Fibroblast of lung (primary cell): ENCODE measurements around the gene TBL1XR1. TPM values are rescaled to one million over a fixed set of nuclear protein-coding genes. Genes with fewer than 3 reads are reported as not detected.
A peak's percentile ranks its signal among the peaks of the same experiment; 100 is the strongest.

Experiments
- DNase-seq, 2 donors: peaks; one replicate each; pipeline versions ENCODE4 v3.0.0 to v3.0.0-alpha.2; 2010; ENCODE audit warnings: low read depth in 2 of 2
- H2AFZ ChIP-seq: 2 replicates; pipeline ENCODE4 v1.5.1; 2012; ENCODE audit warnings: low read length, control low read depth, inconsistent platforms
- H3K27ac ChIP-seq: 2 replicates; pipeline ENCODE4 v1.5.1; 2011; ENCODE audit warnings: low read length, control low read depth; ENCODE audit not compliant: insufficient read depth
- H3K27me3 ChIP-seq: 2 replicates; pipeline ENCODE4 v1.5.1; 2011; ENCODE audit warnings: mild to moderate bottlenecking, low read length; ENCODE audit not compliant: control insufficient read depth, insufficient read depth
- H3K36me3 ChIP-seq: 2 replicates; pipeline ENCODE4 v1.5.1; 2011; ENCODE audit warnings: low read length; ENCODE audit not compliant: control insufficient read depth, insufficient read depth
- H3K4me1 ChIP-seq: 2 replicates; pipeline ENCODE4 v1.5.1; 2011; ENCODE audit warnings: low read length; ENCODE audit not compliant: control insufficient read depth, insufficient read depth; ENCODE audit errors: extremely low read depth
- H3K4me2 ChIP-seq: 2 replicates; pipeline ENCODE4 v1.5.1; 2011; ENCODE audit warnings: low read length, control low read depth; ENCODE audit not compliant: insufficient read depth; ENCODE audit errors: extremely low read depth
- H3K4me3 ChIP-seq, 4 experiments: fragments of 200-600 bp in 1 of 4; sonication (generic) in 1 of 4; replicated peaks in 1 of 4; 2 replicates each; pipeline ENCODE4 v1.5.1; 2011 to 2016; ENCODE audit warnings: low read length in 4 of 4, low read depth in 3 of 4, mild to moderate bottlenecking in 3 of 4, control low read depth in 2 of 4, inconsistent platforms in 1 of 4, mixed read lengths in 1 of 4; ENCODE audit not compliant: insufficient read depth in 1 of 4; ENCODE audit errors: control extremely low read depth in 1 of 4
- H3K79me2 ChIP-seq: 2 replicates; pipeline ENCODE4 v1.5.1; 2012; ENCODE audit warnings: mild to moderate bottlenecking, low read length, inconsistent platforms; ENCODE audit not compliant: control insufficient read depth, insufficient read depth
- H3K9ac ChIP-seq: 2 replicates; pipeline ENCODE4 v1.5.1; 2011; ENCODE audit warnings: mild to moderate bottlenecking, low read length, control low read depth; ENCODE audit not compliant: insufficient read depth
- H3K9me3 ChIP-seq: 2 replicates; pipeline ENCODE4 v1.5.1; 2012; ENCODE audit warnings: low read depth, low read length; ENCODE audit not compliant: control insufficient read depth, insufficient read depth
- H4K20me1 ChIP-seq: 2 replicates; pipeline ENCODE4 v1.5.1; 2011; ENCODE audit warnings: low read length; ENCODE audit not compliant: control insufficient read depth, insufficient read depth; ENCODE audit errors: extremely low read depth
- EZH2 ChIP-seq: IDR thresholded peaks from 2 replicates; pipeline ENCODE4 v1.5.1; 2012; ENCODE audit warnings: low read length, control low read depth, mild to moderate bottlenecking; ENCODE audit errors: missing control alignments
- polyA minus RNA-seq: library from RNA; depleted of rRNA, polyadenylated mRNA; stranded (reverse); fragments of >200 nt; gene quantifications from 2 replicates; pipeline ENCODE4 v1.2.3, GENCODE V29; 2011; ENCODE audit warnings: low replicate concordance
- polyA plus RNA-seq, 2 donors: library from polyadenylated mRNA; depleted of rRNA in 1 of 2; stranded (reverse) in 1 of 2; unstranded in 1 of 2; fragments of >200 nt; gene quantifications; 2 replicates each; pipeline ENCODE4 v1.2.1, GENCODE V29; 2011 to 2012; ENCODE audit warnings: missing spikeins in 1 of 2
- total RNA-seq: library from RNA; depleted of rRNA; stranded (reverse); fragments of >200 nt; gene quantifications from 2 replicates; pipeline ENCODE4 v1.2.1, GENCODE V29; 2014
- TF ChIP-seq, protein P1 (sequence below), 2 donors: IDR thresholded peaks in 1 of 2; conservative IDR thresholded peaks in 1 of 2; 1 replicate in 1 of 2; 2 replicates in 1 of 2; pipeline ENCODE4 v1.5.1; 2011 to 2012; ENCODE audit warnings: low read length in 2 of 2, control low read depth in 1 of 2, inconsistent platforms in 1 of 2, low read depth in 1 of 2, mild to moderate bottlenecking in 1 of 2

TBL1XR1 gene
- 369 and 505 TPM in 2 replicates for total RNA-seq
- 93.7 and 115 TPM in 2 replicates for polyA plus RNA-seq
- polyA plus RNA-seq (2012), result 76.6 and 84.8 TPM in 2 replicates
- polyA minus RNA-seq, result 211 TPM in 2 replicates

DNA sequence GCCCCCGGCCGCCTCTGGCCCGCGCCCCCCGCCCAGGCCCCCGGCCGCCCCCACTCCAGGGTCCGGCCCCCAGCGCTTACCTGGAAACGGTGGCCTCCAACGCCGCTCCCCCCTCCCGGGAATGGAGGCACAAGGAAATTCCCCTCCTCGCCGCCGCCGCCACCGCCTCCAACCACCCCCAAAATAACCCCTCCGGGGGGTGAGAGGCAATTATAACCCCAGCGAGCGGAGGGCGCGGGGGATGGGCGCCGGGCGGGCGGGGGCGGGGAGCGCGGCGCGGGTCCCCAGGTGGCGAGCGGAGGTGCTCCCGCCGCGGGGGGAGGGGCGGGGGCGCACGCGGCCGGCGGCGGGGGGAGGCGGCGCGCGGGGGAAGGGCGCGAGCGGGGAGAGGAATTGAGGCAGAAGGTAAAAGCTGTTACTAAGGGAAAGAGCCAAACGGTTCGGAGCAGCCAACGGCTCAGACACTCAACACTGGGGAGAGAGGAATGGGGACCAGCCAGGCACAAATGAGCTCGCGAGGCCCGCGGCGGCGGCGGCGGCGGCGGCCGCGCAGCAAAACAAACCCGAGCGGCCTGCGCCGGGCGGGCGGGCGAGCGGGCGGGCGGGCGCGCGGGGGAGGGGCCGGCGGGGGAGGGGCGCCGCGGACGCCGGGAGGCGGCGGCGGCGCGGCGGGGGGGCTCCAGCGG lies at the start of gene TBL1XR1:
Gene TBL1XR1, minus strand, starts transcription at position 442 of the 686 bp plus-strand sequence. CDS start 132,505 bp downstream, outside the sequence.
- H4K20me1 ChIP-seq, result no peaks in the 10 kb centered on the region
- TF ChIP-seq, protein P1, sequence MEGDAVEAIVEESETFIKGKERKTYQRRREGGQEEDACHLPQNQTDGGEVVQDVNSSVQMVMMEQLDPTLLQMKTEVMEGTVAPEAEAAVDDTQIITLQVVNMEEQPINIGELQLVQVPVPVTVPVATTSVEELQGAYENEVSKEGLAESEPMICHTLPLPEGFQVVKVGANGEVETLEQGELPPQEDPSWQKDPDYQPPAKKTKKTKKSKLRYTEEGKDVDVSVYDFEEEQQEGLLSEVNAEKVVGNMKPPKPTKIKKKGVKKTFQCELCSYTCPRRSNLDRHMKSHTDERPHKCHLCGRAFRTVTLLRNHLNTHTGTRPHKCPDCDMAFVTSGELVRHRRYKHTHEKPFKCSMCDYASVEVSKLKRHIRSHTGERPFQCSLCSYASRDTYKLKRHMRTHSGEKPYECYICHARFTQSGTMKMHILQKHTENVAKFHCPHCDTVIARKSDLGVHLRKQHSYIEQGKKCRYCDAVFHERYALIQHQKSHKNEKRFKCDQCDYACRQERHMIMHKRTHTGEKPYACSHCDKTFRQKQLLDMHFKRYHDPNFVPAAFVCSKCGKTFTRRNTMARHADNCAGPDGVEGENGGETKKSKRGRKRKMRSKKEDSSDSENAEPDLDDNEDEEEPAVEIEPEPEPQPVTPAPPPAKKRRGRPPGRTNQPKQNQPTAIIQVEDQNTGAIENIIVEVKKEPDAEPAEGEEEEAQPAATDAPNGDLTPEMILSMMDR (conservative IDR thresholded peaks at IDR 0.05 in 1 of 2, IDR thresholded peaks at IDR 0.05 in 1 of 2; ENCODE audit: low read depth in 1 of 2, low read length in 2 of 2), result no peak
- no peak for TF ChIP-seq EZH2
- peak; percentile 94 to 96 for DNase-seq
- H3K9ac ChIP-seq, result peak within 1 kb of the TSS; percentile 81
- peaks cover 45% of the 10 kb centered on the region for H3K79me2 ChIP-seq
- peak within 1 kb of the TSS; percentile 50 for H2AFZ ChIP-seq
- H3K27me3 ChIP-seq, result no peaks in the 10 kb centered on the region
- peaks cover 2% of the 10 kb centered on the region for H3K4me1 ChIP-seq
- no peaks in the 10 kb centered on the region for H3K36me3 ChIP-seq
- peak within 1 kb of the TSS; percentile 90 for H3K27ac ChIP-seq
- H3K4me3 ChIP-seq, result peak within 1 kb of the TSS; percentile 71 to 100 (median 85)
- no peaks in the 10 kb centered on the region for H3K9me3 ChIP-seq
- H3K4me2 ChIP-seq, result peak within 1 kb of the TSS; percentile 88

DNA sequence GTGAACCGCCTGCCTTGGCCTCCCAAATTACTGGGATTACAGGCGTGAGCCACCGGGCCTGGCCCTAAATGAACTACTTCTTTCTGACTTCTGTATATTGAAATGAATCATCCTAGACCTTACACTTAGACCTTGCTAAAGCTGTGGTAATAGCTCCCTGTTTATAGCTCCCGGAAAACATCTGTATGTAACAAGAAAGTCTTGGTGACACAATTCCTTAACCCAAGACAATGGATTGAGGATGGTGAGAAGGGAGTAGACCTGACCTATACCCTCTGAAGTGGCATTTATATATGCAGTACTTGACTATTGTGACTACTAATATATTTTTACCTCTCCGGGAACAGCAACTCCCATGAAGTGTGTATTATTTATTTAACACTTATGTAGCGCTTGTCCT lies 48.0 kb upstream of the TBL1XR1 start:
- Histone ChIP-seq H3K79me2 (no peaks in the 10 kb centered on the region), H3K9me3 (no peaks in the 10 kb centered on the region), H3K36me3 (no peaks in the 10 kb centered on the region), H3K27ac (no peak overlapping the region), H3K4me1 (no peaks in the 10 kb centered on the region), H3K4me3 (no peak overlapping the region), H3K4me2 (no peak overlapping the region), H4K20me1 (no peaks in the 10 kb centered on the region), H3K27me3 (no peaks in the 10 kb centered on the region), H2AFZ (no peak overlapping the region), H3K9ac (no peak overlapping the region)
- TF ChIP-seq, protein P1 (conservative IDR thresholded peaks at IDR 0.05 in 1 of 2, IDR thresholded peaks at IDR 0.05 in 1 of 2; ENCODE audit: low read depth in 1 of 2, low read length in 2 of 2), result no peak
- no peak for DNase-seq

DNA sequence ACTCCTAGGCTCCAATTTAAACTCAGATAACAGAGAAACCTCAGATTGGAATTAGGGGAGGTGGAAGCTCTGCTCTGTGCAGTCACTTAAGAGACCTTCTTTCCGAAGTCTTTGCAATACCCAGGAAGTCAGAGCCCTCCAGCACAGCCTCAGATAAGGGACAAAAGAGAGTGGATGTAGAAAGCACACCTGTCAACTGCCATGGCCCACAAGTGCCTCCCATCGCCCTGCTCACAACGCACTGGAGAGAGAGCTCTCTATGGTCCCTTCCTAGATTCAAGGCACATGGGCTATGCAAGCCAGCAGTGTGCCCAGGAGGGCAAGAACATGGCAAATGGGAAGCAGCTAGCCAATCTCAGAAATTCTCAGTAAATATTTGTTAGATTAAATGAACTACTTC lies 47.3 kb upstream of the TBL1XR1 start:
- no peak overlapping the region for H2AFZ ChIP-seq
- no peaks in the 10 kb centered on the region for H3K9me3 ChIP-seq

More for the DNA sequence above, 47.3 kb upstream of the TBL1XR1 start:
- no peaks in the 10 kb centered on the region for H3K79me2 ChIP-seq
- no peak overlapping the region for H3K4me2 ChIP-seq
- H3K4me1 ChIP-seq, result no peaks in the 10 kb centered on the region
- H3K9ac ChIP-seq, result no peak overlapping the region
- no peak for DNase-seq
- H4K20me1 ChIP-seq, result no peaks in the 10 kb centered on the region
- no peaks in the 10 kb centered on the region for H3K36me3 ChIP-seq
- TF ChIP-seq, protein P1 (conservative IDR thresholded peaks at IDR 0.05 in 1 of 2, IDR thresholded peaks at IDR 0.05 in 1 of 2; ENCODE audit: low read depth in 1 of 2, low read length in 2 of 2), result no peak
- TF ChIP-seq EZH2, result no peak
- no peak overlapping the region for H3K4me3 ChIP-seq
- H3K27ac ChIP-seq, result no peak overlapping the region
- no peaks in the 10 kb centered on the region for H3K27me3 ChIP-seq
